ENCODE results near the gene LTBP1.

GRCh38 chr2:33302348-33302747, 355.6 kb downstream of the LTBP1 start:
- no peak for TF ChIP-seq CTCF (IDR thresholded peaks at IDR 0.05; ENCODE audit: low read depth, low read length, poor library complexity, severe bottlenecking)
- no peak for TF ChIP-seq EZH2phosphoT487 (IDR thresholded peaks at IDR 0.05; ENCODE audit: borderline replicate concordance, low read length)

Measured in DOHH2 (cell line).